Measurements from ENCODE around the gene CHRNA4.

DNA sequence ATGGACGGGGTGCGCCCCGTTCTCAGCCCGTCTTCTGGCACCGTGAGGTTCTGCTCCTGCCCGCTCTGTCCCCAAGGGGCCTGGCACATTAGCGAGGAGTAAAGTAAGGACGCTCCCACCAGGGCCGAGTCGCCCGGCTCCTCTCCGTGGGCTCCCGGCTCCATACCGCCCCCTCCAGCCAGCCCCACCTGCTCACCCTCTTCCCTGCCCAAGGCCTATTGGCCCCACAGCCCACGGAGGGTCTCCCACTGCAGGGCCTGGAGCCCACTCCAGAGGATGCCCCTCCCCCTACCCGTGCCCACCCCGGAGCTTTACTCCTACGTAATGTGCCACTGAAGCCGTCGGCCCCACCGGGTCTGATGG, 47.5 kb upstream of the CHRNA4 start:
- TF ChIP-seq POLR2A (IDR thresholded peaks at IDR 0.05) = no peak
- TF ChIP-seq, protein P1, sequence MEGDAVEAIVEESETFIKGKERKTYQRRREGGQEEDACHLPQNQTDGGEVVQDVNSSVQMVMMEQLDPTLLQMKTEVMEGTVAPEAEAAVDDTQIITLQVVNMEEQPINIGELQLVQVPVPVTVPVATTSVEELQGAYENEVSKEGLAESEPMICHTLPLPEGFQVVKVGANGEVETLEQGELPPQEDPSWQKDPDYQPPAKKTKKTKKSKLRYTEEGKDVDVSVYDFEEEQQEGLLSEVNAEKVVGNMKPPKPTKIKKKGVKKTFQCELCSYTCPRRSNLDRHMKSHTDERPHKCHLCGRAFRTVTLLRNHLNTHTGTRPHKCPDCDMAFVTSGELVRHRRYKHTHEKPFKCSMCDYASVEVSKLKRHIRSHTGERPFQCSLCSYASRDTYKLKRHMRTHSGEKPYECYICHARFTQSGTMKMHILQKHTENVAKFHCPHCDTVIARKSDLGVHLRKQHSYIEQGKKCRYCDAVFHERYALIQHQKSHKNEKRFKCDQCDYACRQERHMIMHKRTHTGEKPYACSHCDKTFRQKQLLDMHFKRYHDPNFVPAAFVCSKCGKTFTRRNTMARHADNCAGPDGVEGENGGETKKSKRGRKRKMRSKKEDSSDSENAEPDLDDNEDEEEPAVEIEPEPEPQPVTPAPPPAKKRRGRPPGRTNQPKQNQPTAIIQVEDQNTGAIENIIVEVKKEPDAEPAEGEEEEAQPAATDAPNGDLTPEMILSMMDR (IDR thresholded peaks at IDR 0.05) = no peak

Data from testis (tissue), 2 donors.